SK-N-SH treated with all-trans-retinoic acid at 6 μM for 48 hours (cell line): ENCODE data around the gene GRAMD4.

ENCODE experiments used
- ATAC-seq: fragments of 200-7000 bp; cut with Tn5 transposase; 3 replicates; pipeline ENCODE4 v1.9.1; 2020; ENCODE audit warnings: mild to moderate bottlenecking, moderate library complexity
- ARNTL ChIP-seq: fragments of 450-650 bp; formaldehyde crosslinking; IDR thresholded peaks from 2 replicates; pipeline ENCODE4 v1.5.0; 2020; ENCODE audit warnings: low read depth, mild to moderate bottlenecking, moderate library complexity, borderline replicate concordance
- BACH2 ChIP-seq: fragments of 250-450 bp; sonication (Bioruptor Pico); IDR thresholded peaks from 2 replicates; pipeline ENCODE4 v1.9.0; 2021; ENCODE audit warnings: mild to moderate bottlenecking, borderline replicate concordance
- CSDC2 ChIP-seq: fragments of 250-450 bp; sonication (Bioruptor Pico); IDR thresholded peaks from 2 replicates; pipeline ENCODE4 v1.5.0; 2020; ENCODE audit warnings: mild to moderate bottlenecking, moderate library complexity
- ESRRG ChIP-seq: fragments of 250-450 bp; sonication (Bioruptor Pico); IDR thresholded peaks from 2 replicates; pipeline ENCODE4 v1.6.1; 2021; ENCODE audit warnings: mild to moderate bottlenecking
- GLIS3 ChIP-seq: fragments of 250-450 bp; sonication (Bioruptor Pico); IDR thresholded peaks from 2 replicates; pipeline ENCODE4 v1.5.0; 2020; ENCODE audit warnings: mild to moderate bottlenecking, moderate library complexity
- ISL1 ChIP-seq: fragments of 250-450 bp; sonication (Bioruptor Pico); IDR thresholded peaks from 2 replicates; pipeline ENCODE4 v2.1.2; 2022; ENCODE audit warnings: mild to moderate bottlenecking, moderate library complexity
- OSR1 ChIP-seq: fragments of 250-450 bp; sonication (Bioruptor Pico); IDR thresholded peaks from 2 replicates; pipeline ENCODE4 v1.8.0; 2022; ENCODE audit warnings: moderate library complexity, mild to moderate bottlenecking, inconsistent platforms
- PPARA ChIP-seq: fragments of 250-450 bp; sonication (Bioruptor Pico); IDR thresholded peaks from 2 replicates; pipeline ENCODE4 v1.5.0; 2020; ENCODE audit warnings: mild to moderate bottlenecking, borderline replicate concordance
- RARB ChIP-seq: fragments of 250-450 bp; sonication (Bioruptor Pico); IDR thresholded peaks from 2 replicates; pipeline ENCODE4 v1.8.0; 2021; ENCODE audit warnings: mild to moderate bottlenecking, moderate library complexity
- TCF4 ChIP-seq: fragments of 250-450 bp; sonication (Bioruptor Pico); IDR thresholded peaks from 2 replicates; pipeline ENCODE4 v1.8.0; 2021; ENCODE audit warnings: mild to moderate bottlenecking, moderate library complexity, borderline replicate concordance
- TOX ChIP-seq: fragments of 250-450 bp; sonication (Bioruptor Pico); IDR thresholded peaks from 2 replicates; pipeline ENCODE4 v1.8.0; 2021; ENCODE audit warnings: mild to moderate bottlenecking, moderate library complexity, borderline replicate concordance
- ZC3H10 ChIP-seq: fragments of 250-450 bp; sonication (Bioruptor Pico); IDR thresholded peaks from 2 replicates; pipeline ENCODE4 v1.5.1; 2021; ENCODE audit warnings: mild to moderate bottlenecking, moderate library complexity
- ZFP3 ChIP-seq: fragments of 250-450 bp; sonication (Bioruptor Pico); IDR thresholded peaks from 2 replicates; pipeline ENCODE4 v1.5.0; 2020; ENCODE audit warnings: mild to moderate bottlenecking, moderate library complexity
- ZNF565 ChIP-seq: fragments of 450-650 bp; formaldehyde crosslinking; conservative IDR thresholded peaks from 2 replicates; pipeline ENCODE4 v1.5.0; 2020; ENCODE audit warnings: low read depth, mild to moderate bottlenecking, moderate library complexity
- ZNF8 ChIP-seq: fragments of 450-650 bp; formaldehyde crosslinking; IDR thresholded peaks from 2 replicates; pipeline ENCODE4 v1.5.0; 2020; ENCODE audit warnings: mild to moderate bottlenecking, moderate library complexity
- TF ChIP-seq, protein P1 (sequence below): fragments of 250-450 bp; sonication (Bioruptor Pico); IDR thresholded peaks from 2 replicates; pipeline ENCODE4 v1.5.1; 2020; ENCODE audit warnings: low read depth, mild to moderate bottlenecking, moderate library complexity
- TF ChIP-seq, protein P2 (sequence below): fragments of 250-450 bp; sonication (Bioruptor Pico); IDR thresholded peaks from 2 replicates; pipeline ENCODE4 v1.8.0; 2021; ENCODE audit warnings: low read depth, mild to moderate bottlenecking, moderate library complexity, borderline replicate concordance
- TF ChIP-seq, protein P3 (sequence below): fragments of 250-450 bp; sonication (Bioruptor Pico); IDR thresholded peaks from 2 replicates; pipeline ENCODE4 v1.5.1; 2021; ENCODE audit warnings: mild to moderate bottlenecking, moderate library complexity
- TF ChIP-seq, protein P4 (sequence below): fragments of 250-450 bp; sonication (Bioruptor Pico); IDR thresholded peaks from 2 replicates; pipeline ENCODE4 v1.5.0; 2020; ENCODE audit warnings: mild to moderate bottlenecking, moderate library complexity
- TF ChIP-seq, protein P5 (sequence below): fragments of 250-450 bp; sonication (Bioruptor Pico); IDR thresholded peaks from 2 replicates; pipeline ENCODE4 v1.8.0; 2020; ENCODE audit warnings: mild to moderate bottlenecking, moderate library complexity, borderline replicate concordance

GRAMD4 gene

DNA sequence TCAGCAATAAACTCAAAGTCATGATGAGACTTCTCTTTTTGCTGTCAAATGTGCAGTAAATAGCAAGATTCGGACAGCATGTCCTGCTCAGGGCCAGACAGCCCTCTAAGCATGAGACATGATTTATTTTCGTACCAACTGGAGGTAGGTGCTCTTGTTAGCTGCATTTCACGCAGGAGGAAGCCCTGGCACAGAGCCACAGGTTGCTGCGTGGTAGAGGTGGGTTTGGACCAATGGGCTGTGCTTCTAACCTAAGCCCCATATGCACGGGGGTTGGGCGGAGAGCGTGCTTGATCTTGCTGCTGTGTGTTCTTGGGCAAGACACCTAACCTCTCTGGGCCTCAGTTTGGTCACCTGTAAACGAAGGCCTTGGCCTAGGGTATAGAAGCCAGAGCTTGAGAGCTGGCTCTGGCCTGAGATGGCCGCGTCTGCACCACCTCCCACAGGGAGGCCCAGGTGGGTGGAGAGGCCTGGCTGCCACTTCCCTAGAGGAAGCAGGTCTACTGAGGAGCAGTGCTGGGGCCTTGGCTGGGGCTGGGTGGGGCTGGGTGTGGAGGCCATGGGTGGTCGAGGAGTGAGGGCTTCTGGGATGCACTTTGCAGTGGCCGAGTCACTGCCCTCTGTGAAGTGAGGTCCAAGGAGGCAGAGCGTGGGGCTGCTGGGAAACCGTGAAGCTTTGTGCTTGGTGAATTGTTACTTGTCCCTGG is 38.5 kb upstream of the GRAMD4 start:
- TF ChIP-seq, protein P1, sequence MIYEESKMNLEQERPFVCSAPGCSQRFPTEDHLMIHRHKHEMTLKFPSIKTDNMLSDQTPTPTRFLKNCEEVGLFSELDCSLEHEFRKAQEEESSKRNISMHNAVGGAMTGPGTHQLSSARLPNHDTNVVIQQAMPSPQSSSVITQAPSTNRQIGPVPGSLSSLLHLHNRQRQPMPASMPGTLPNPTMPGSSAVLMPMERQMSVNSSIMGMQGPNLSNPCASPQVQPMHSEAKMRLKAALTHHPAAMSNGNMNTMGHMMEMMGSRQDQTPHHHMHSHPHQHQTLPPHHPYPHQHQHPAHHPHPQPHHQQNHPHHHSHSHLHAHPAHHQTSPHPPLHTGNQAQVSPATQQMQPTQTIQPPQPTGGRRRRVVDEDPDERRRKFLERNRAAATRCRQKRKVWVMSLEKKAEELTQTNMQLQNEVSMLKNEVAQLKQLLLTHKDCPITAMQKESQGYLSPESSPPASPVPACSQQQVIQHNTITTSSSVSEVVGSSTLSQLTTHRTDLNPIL = no peak
- no peak for TF ChIP-seq ZFP3 (CRISPR knock-in tag)
- TF ChIP-seq ESRRG (CRISPR knock-in tag) = no peak
- TF ChIP-seq OSR1 (CRISPR knock-in tag) = no peak
- no peak for TF ChIP-seq ARNTL (CRISPR knock-in tag)
- TF ChIP-seq, protein P2, sequence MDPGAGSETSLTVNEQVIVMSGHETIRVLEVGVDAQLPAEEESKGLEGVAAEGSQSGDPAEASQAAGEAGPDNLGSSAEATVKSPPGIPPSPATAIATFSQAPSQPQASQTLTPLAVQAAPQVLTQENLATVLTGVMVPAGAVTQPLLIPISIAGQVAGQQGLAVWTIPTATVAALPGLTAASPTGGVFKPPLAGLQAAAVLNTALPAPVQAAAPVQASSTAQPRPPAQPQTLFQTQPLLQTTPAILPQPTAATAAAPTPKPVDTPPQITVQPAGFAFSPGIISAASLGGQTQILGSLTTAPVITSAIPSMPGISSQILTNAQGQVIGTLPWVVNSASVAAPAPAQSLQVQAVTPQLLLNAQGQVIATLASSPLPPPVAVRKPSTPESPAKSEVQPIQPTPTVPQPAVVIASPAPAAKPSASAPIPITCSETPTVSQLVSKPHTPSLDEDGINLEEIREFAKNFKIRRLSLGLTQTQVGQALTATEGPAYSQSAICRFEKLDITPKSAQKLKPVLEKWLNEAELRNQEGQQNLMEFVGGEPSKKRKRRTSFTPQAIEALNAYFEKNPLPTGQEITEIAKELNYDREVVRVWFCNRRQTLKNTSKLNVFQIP (CRISPR knock-in tag) = no peak
- TF ChIP-seq, protein P3, sequence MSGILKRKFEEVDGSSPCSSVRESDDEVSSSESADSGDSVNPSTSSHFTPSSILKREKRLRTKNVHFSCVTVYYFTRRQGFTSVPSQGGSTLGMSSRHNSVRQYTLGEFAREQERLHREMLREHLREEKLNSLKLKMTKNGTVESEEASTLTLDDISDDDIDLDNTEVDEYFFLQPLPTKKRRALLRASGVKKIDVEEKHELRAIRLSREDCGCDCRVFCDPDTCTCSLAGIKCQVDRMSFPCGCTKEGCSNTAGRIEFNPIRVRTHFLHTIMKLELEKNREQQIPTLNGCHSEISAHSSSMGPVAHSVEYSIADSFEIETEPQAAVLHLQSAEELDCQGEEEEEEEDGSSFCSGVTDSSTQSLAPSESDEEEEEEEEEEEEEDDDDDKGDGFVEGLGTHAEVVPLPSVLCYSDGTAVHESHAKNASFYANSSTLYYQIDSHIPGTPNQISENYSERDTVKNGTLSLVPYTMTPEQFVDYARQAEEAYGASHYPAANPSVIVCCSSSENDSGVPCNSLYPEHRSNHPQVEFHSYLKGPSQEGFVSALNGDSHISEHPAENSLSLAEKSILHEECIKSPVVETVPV = no peak
- no peak for TF ChIP-seq PPARA
- no peak for TF ChIP-seq TOX (CRISPR knock-in tag)
- no peak for TF ChIP-seq ZC3H10 (CRISPR knock-in tag)
- TF ChIP-seq ISL1 (CRISPR knock-in tag) = no peak
- TF ChIP-seq TCF4 (CRISPR knock-in tag) = no peak
- no peak for TF ChIP-seq RARB (CRISPR knock-in tag)
- TF ChIP-seq, protein P4, sequence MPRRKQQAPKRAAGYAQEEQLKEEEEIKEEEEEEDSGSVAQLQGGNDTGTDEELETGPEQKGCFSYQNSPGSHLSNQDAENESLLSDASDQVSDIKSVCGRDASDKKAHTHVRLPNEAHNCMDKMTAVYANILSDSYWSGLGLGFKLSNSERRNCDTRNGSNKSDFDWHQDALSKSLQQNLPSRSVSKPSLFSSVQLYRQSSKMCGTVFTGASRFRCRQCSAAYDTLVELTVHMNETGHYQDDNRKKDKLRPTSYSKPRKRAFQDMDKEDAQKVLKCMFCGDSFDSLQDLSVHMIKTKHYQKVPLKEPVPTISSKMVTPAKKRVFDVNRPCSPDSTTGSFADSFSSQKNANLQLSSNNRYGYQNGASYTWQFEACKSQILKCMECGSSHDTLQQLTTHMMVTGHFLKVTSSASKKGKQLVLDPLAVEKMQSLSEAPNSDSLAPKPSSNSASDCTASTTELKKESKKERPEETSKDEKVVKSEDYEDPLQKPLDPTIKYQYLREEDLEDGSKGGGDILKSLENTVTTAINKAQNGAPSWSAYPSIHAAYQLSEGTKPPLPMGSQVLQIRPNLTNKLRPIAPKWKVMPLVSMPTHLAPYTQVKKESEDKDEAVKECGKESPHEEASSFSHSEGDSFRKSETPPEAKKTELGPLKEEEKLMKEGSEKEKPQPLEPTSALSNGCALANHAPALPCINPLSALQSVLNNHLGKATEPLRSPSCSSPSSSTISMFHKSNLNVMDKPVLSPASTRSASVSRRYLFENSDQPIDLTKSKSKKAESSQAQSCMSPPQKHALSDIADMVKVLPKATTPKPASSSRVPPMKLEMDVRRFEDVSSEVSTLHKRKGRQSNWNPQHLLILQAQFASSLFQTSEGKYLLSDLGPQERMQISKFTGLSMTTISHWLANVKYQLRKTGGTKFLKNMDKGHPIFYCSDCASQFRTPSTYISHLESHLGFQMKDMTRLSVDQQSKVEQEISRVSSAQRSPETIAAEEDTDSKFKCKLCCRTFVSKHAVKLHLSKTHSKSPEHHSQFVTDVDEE (CRISPR knock-in tag) = no peak
- no peak for TF ChIP-seq CSDC2 (CRISPR knock-in tag)
- no peak for ATAC-seq

DNA sequence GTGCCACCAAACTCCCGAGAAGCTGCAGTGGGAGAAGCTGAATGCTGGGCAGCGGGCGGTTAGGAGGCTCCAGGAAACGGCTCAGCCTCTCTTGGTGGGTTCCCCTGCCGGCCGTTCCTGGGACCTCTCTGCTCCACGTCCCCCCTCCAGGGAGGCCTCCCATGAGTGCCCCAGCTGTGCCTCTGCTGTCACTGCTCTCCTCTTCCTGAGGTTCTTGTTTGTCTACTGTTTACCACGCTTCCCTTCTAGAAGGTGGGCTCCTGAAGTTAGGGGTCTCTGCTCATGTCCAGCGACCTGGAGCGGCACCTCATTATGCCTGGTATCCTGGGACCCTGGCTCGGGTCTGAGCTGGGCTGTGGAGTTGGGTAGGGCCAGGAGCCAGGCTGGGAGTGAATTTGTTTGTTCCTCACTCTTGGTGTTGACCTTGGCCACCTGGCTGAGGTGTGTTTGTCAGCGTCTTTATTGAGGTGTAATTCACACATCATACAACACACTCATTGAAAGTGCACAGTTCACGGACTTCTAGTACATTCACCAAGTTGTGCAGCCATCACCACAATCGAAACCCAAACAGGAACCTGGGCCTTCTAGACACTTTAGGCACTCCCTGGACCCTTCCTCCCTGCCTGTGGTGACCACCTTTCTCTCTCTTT is 37.8 kb upstream of the GRAMD4 start:
- no peak for ATAC-seq
- TF ChIP-seq, protein P1 = no peak
- TF ChIP-seq GLIS3 (CRISPR knock-in tag) (no peak), ZNF565 (CRISPR knock-in tag) (no peak), ESRRG (CRISPR knock-in tag) (no peak), RARB (CRISPR knock-in tag) (no peak), BACH2 (CRISPR knock-in tag) (no peak), PPARA (no peak), TOX (CRISPR knock-in tag) (no peak), ZNF8 (CRISPR knock-in tag) (no peak)
- TF ChIP-seq, protein P2 (CRISPR knock-in tag) = no peak
- TF ChIP-seq, protein P3 = no peak
- TF ChIP-seq, protein P4 (CRISPR knock-in tag) = no peak
- TF ChIP-seq, protein P5, sequence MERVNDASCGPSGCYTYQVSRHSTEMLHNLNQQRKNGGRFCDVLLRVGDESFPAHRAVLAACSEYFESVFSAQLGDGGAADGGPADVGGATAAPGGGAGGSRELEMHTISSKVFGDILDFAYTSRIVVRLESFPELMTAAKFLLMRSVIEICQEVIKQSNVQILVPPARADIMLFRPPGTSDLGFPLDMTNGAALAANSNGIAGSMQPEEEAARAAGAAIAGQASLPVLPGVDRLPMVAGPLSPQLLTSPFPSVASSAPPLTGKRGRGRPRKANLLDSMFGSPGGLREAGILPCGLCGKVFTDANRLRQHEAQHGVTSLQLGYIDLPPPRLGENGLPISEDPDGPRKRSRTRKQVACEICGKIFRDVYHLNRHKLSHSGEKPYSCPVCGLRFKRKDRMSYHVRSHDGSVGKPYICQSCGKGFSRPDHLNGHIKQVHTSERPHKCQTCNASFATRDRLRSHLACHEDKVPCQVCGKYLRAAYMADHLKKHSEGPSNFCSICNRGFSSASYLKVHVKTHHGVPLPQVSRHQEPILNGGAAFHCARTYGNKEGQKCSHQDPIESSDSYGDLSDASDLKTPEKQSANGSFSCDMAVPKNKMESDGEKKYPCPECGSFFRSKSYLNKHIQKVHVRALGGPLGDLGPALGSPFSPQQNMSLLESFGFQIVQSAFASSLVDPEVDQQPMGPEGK (CRISPR knock-in tag) = no peak
